HepG2 (cell line): Measurements from ENCODE around the gene ADM. TPM values are rescaled to one million over a fixed set of nuclear protein-coding genes. Genes with fewer than 3 reads are reported as not detected.
A peak's percentile ranks its signal among the peaks of the same experiment; 100 is the strongest.

Experiments
- AGO2 ChIP-seq: fragments of 200-400 bp; formaldehyde crosslinking; optimal IDR thresholded peaks from 2 replicates; pipeline ENCODE3; 2017; ENCODE audit warnings: mild to moderate bottlenecking, low read depth, low read length, moderate library complexity
- ASH2L ChIP-seq: fragments of 300-600, 200-600 bp; sonication (generic); IDR thresholded peaks from 2 replicates; pipeline ENCODE4 v1.7.0; 2017; ENCODE audit warnings: low read depth, mild to moderate bottlenecking, moderate library complexity, mixed read lengths, low read length; ENCODE audit not compliant: insufficient read length
- ATF1 ChIP-seq: IDR thresholded peaks from 2 replicates; pipeline ENCODE4 v1.6.1; 2016; ENCODE audit warnings: mild to moderate bottlenecking, control low read depth
- ATF5 ChIP-seq: sonication (generic); formaldehyde crosslinking; IDR thresholded peaks from 2 replicates; pipeline ENCODE4 v1.4.0; 2020; ENCODE audit warnings: mild to moderate bottlenecking, low read depth, missing genetic modification reagents
- BCL6 ChIP-seq: IDR thresholded peaks from 2 replicates; pipeline ENCODE4 v1.6.1; 2016; ENCODE audit warnings: missing genetic modification reagents, missing compliant biosample characterization
- CTCF ChIP-seq: sonication (generic); formaldehyde crosslinking; IDR thresholded peaks from 2 replicates; pipeline ENCODE4 v1.5.0; 2020; ENCODE audit warnings: mild to moderate bottlenecking, missing genetic modification reagents, moderate library complexity
- HOMEZ ChIP-seq: IDR thresholded peaks from 2 replicates; pipeline ENCODE4 v1.6.1; 2016; ENCODE audit warnings: low read depth
- MYC ChIP-seq: sonication (generic); formaldehyde crosslinking; IDR thresholded peaks from 2 replicates; pipeline ENCODE4 v1.9.0; 2021; ENCODE audit warnings: missing genetic modification reagents, borderline replicate concordance
- NFATC3 ChIP-seq: sonication (generic); formaldehyde crosslinking; IDR thresholded peaks from 2 replicates; pipeline ENCODE4 v1.5.1; 2020; ENCODE audit warnings: mild to moderate bottlenecking, missing genetic modification reagents
- SIN3B ChIP-seq: fragments of 150-350 bp; IDR thresholded peaks from 2 replicates; pipeline ENCODE4 v1.6.1; 2014; ENCODE audit warnings: low read length
- SRY ChIP-seq: sonication (generic); formaldehyde crosslinking; IDR thresholded peaks from 2 replicates; pipeline ENCODE4 v1.8.0; 2022; ENCODE audit warnings: mild to moderate bottlenecking, missing genetic modification reagents
- ZGPAT ChIP-seq: IDR thresholded peaks from 2 replicates; pipeline ENCODE4 v1.6.1; 2016; ENCODE audit warnings: mild to moderate bottlenecking
- ZNF207 ChIP-seq: fragments of 450-650 bp; IDR thresholded peaks from 2 replicates; pipeline ENCODE4 v1.6.1; 2016; ENCODE audit warnings: antibody characterized with exemption, borderline replicate concordance
- ZNF382 ChIP-seq: sonication (generic); formaldehyde crosslinking; IDR thresholded peaks from 2 replicates; pipeline ENCODE4 v1.5.0; 2020; ENCODE audit warnings: missing genetic modification reagents, mild to moderate bottlenecking, borderline replicate concordance
- ZNF484 ChIP-seq: sonication (generic); formaldehyde crosslinking; IDR thresholded peaks from 2 replicates; pipeline ENCODE4 v1.5.1; 2020; ENCODE audit warnings: mild to moderate bottlenecking, low read depth, missing genetic modification reagents, borderline replicate concordance
- ZNF530 ChIP-seq: sonication (generic); formaldehyde crosslinking; IDR thresholded peaks from 2 replicates; pipeline ENCODE4 v1.5.0; 2020; ENCODE audit warnings: low read depth, mild to moderate bottlenecking, missing genetic modification reagents
- ZNF75D ChIP-seq: sonication (generic); formaldehyde crosslinking; IDR thresholded peaks from 2 replicates; pipeline ENCODE4 v1.8.1; 2023; ENCODE audit warnings: missing genetic modification reagents, mild to moderate bottlenecking, borderline replicate concordance
- ZSCAN30 ChIP-seq: sonication (generic); formaldehyde crosslinking; IDR thresholded peaks from 2 replicates; pipeline ENCODE4 v1.5.0; 2020; ENCODE audit warnings: mild to moderate bottlenecking, missing genetic modification reagents
- polyA plus RNA-seq, 8 experiments: library from polyadenylated mRNA; depleted of rRNA in 3 of 8; stranded (reverse) in 7 of 8; unstranded in 1 of 8; fragments of >200 nt; fragmentation: Illumina TruSeq in 4 of 8; extraction: Trizol in 4 of 8; gene quantifications; 2 replicates each; pipeline versions ENCODE4 v1.2.1 to v1.2.3, GENCODE V29; 2011 to 2016; ENCODE audit warnings: low read depth in 4 of 8, missing spikeins in 1 of 8, mixed read lengths in 1 of 8; ENCODE audit not compliant: insufficient read depth in 1 of 8
- total RNA-seq, 5 experiments: library from RNA; depleted of rRNA; stranded (reverse); fragments of >200 nt; fragmentation: Illumina TruSeq; extraction: Trizol; gene quantifications; 2 replicates each; pipeline ENCODE4 v1.2.3, GENCODE V29; 2016; ENCODE audit warnings: low read depth in 1 of 5

The ADM gene
- total and polyA plus RNA-seq, 2 of the 13 experiments (the other 11 are each of a cell fraction or from before 2014, with no cell fraction given): 10.7 to 26.1 TPM

- peak; percentile 68 for TF ChIP-seq ZGPAT (CRISPR knock-in tag)
- TF ChIP-seq ZNF484 (CRISPR knock-in tag): no peak
- TF ChIP-seq CTCF (CRISPR knock-in tag): no peak
- no peak for TF ChIP-seq ZNF75D (CRISPR knock-in tag)
- TF ChIP-seq AGO2: no peak
- no peak for TF ChIP-seq ATF1
- TF ChIP-seq HOMEZ (CRISPR knock-in tag): no peak; the same call in 1 of the 2 replicates
- TF ChIP-seq ZNF207: no peak
- no peak for TF ChIP-seq NFATC3 (CRISPR knock-in tag)
- TF ChIP-seq BCL6 (CRISPR knock-in tag): peak; percentile 94
- no peak for TF ChIP-seq MYC
- TF ChIP-seq ZSCAN30 (CRISPR knock-in tag): no peak
- no peak for TF ChIP-seq ZNF382
- TF ChIP-seq SIN3B: no peak
- no peak for TF ChIP-seq ASH2L
- TF ChIP-seq ZNF530 (CRISPR knock-in tag): no peak
- no peak for TF ChIP-seq ATF5 (CRISPR knock-in tag)
- TF ChIP-seq SRY: no peak
Observed at GRCh38 chr11:10285148-10285802, 19.6 kb upstream of the ADM start (continued).
